GM11168 (cell line): Measurements from ENCODE around the gene XRN2.
"Not testable (repeated sequence)": the region's sequence is repeated elsewhere in the genome, so short reads cannot be mapped to it uniquely, and the experiment has no call there.

ENCODE experiments used
- in situ Hi-C: fragments of 300-500 bp; cut with MboI; formaldehyde crosslinking; loops from one replicate; pipeline ENCODE4 v1.12.0; 2022; ENCODE audit warnings: low sequenced_read_pairs; ENCODE audit not compliant: unreplicated experiment

Gene XRN2

DNA sequence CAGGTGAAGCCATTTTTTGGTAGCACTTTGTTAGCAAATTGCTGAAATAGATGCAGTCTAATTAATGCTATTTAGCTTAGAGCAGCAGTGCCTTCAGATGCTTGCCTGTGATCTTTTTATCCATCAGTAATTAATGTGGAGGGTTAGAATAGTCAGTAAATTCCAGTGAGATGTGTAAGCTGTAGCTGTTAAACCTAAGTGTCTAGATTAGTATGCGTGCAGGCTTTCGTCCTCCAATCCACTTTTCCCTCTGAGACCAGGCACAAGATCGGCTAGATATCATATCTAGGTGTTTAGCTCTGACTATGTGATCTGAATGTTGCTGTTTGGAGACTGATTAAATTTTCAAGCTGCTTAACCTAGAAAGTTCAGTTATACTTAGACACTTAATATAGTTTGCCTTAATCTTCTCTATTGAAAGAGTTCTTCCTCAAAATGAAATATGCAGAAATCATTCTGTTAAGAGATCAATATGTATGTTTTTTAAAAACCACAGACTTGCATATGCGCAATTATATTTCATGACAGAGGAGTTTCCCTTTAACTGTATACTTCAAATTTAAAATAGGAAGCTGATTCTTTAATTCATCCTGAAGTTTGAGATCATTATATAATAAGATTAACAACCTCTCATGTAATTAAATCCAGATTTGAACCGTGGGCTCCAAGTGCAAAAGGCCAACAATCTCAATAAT is 41.2 kb downstream of the XRN2 start:
- in situ Hi-C loops, result no loop called here

DNA sequence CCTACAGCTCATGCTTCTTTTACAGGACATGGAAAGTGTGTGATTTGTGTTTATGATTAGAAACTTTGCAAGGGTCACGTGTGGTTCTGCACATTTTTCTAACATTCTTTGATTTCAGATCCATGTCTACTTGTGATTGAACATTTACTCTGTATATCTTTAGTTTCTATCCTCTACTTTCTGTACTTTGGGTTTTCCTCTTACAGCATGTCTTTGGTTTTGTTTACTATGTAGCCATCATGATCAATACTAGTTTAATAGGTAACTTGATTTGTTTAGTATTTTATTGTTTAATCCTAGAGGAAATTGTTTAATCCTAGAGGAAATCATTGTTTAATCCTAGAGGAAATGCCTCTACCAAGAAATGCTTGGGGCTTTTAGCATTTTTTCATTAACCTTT is 41.8 kb downstream of the XRN2 start:
- in situ Hi-C loops, result no loop called here

DNA sequence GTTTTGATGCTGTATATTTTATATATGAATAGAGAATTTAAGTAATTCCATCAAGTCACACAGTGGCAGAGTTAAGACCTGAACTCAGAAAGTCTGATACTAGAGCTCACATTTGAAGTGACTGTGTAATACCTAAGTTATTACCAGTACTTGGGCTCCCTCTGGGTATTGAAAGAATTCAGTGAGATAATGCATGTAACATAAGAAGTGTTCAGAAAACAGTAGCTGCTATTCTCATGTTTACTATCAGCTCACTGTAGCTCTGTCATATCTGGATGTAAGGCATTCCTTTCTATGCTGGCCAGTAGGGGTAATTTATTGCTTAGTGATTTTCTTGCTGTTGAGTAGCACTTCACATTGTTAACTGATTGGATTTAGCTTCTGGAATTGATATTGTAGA is 49.6 kb downstream of the XRN2 start:
- in situ Hi-C loops, result no loop called here

DNA sequence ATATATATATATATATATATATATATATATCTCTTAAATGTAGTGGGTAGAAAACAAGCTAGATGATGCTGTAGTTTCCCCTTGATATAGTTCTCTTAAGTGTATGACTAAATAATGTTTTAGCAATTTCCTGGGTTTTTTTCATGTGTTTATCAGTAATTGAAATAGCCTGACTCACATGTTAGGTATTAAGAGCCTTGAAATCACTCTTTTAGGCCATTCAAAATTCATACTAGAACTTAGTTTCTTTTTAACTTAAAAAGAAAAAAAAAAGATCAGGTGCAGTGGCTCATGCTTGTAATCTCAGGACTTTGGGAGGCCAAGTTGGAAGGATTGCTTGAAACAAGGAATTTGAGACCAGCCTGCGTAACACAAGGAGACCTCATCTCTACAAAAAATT is 50.1 kb downstream of the XRN2 start:
- in situ Hi-C loops, result no loop called here

DNA sequence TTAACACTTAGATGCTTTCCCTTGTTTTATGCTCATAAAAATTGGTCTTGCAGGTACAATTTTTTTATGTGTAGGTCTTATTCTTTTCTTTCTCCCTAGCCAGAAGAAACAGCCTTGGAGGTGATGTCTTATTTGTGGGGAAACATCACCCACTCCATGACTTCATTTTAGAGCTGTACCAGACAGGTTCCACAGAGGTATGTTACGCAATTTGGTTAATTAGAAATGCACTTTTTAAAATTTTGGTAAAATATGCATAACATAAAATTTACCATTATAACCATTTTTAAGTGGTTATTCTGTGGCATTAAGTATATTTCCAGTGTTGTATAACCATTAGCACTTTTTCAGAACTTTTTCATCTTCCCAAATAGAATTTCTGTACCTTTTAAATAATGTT is 52.9 kb downstream of the XRN2 start:
- in situ Hi-C loops, result no loop called here

DNA sequence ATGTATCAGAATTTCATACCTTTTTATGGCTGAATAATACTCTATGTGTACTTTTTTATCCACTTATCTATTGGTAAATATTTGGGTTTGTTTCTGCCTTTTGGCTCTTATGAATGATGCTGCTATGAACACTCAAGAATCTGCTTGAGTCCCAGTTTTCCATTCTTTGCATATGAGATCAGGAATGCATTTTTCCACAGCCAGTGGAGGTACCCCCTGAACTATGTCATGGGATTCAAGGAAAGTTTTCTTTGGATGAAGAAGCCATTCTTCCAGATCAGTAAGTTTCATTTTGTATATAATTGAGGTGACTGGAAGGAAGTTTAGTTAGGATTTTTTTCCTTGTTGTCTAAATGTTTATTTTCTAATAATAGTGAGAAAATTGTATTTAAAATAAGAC is 53.3 kb downstream of the XRN2 start:
- in situ Hi-C loops, result no loop called here

DNA sequence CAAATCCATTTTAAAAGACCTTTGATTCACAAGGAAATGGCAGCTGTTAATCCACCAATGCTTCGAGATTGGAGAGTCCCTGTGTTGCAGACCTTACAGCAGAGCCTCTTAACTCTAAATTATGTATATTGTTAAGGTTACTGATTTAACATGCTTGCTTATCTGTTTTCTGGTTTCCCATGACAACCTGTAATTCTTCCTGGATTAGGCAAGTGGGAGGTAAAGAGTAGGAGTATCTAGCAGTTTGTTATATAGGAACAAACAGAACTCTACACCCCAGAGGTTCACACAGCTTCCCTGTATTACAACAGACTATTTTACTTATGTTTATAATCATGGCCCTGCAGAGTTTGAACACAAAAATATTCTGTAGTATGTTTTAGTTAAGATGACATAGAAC is 54.7 kb downstream of the XRN2 start:
- in situ Hi-C loops, result no loop called here

DNA sequence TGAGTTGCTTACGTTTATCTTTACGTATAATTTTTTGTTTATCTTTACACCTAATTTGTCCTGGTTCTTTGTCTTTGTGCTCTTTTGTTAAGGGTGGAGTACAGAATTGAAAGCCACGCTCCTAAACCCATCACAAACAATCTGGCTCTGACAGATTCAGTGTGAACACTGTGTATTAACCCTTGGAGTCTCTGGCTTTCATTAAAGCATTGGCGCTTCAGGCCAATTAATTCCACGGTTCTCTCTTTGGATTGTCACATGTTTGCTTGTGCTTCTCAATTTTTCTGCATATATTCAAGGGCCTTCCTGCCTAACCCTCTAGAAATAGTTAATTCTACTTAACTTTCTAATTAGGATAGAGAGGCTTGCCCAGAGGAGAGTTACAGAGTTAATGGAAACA is 55.6 kb downstream of the XRN2 start:
- in situ Hi-C loops, result no loop called here

DNA sequence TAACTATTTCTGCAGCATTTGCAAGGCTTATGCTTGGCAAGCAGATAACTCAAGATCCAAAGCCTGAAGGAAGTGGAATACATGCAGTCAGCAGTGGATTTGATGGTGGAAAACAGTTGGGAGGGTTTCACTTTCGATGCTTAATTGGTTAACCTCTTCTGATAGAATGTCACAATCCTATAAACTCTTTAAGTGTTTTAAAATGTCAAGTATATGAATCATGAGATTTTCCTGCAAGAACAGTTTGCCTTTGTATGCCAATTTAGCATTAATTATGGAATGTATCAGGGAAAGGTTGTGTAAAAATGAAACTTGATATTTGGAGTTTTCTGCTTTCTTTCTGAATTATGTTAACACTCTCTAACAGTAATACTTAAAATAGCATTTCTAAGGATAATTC is 57.6 kb downstream of the XRN2 start:
- in situ Hi-C loops, result no loop called here

DNA sequence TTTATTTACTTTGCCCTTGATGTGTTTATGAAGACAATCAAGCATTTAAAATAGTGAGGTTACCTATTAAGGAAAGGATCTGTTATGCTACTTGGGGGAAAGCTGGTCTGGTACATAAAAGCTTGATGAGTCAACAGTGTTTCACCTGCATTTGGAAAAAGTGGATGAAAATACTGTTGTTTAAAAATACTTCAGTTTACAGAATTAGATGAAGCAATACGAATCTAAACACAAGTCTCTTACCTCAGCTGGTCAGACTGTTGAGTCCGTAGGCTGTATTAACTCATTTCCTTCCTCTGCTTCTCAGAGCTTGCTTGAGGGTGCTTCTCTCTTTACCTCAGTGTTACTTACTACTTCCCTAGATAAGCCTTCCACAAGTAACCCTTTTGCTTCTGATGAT is 58.1 kb downstream of the XRN2 start:
- in situ Hi-C loops, result no loop called here

DNA sequence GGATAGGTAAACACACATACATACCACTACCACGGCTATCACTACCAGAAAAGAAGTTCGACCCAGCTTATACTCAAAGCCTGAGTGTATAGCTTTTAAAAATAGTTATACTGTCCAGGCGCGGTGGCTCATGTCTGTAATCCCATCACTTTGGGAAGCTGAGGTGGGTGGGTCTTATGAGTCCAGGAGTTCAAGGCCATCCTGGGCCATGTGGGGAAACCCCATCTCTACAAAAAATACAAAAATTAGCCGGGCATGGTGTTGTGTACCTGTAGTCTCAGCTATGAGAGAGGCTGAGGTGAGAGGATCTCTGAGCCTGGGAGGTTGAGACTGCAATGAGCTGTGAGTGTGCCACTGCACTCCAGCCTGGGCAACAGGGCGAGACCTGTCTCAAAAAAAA is 61.3 kb downstream of the XRN2 start:
- in situ Hi-C loops, result no loop called here

DNA sequence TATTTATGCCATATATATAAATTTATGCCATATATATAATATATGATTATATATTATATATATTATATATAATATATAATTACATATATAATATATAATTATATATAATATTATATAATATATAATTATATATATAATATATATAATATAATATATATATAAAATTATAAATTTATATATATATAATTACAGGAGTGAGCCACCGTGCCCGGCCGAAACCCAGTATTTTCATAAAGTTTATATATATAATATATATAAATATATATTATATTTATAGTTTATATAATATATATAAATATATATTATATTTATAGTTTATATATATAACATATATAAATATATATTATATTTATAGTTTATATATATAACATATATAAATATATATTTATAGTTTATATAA is 62.6 kb downstream of the XRN2 start:
- in situ Hi-C loops, result no loop called here

DNA sequence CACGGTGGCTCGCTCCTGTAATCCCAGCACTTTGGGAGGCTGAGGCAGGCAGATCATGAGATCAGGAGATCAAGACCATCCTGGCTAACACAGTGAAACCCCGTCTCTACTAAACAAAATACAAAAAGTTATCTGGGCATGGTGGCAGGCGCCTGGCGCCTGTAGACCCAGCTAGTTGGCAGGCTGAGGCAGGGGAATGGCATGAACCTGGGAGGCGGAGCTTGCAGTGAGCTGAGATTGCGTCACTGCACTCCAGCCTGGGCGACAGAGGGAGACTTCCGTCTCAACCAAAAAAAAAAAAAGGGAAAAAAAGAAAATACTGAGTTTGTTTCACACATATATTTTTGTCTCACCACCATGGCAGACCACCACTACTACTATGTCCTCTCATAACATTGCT is 63.1 kb downstream of the XRN2 start:
- in situ Hi-C loops, result not testable (repeated sequence)

DNA sequence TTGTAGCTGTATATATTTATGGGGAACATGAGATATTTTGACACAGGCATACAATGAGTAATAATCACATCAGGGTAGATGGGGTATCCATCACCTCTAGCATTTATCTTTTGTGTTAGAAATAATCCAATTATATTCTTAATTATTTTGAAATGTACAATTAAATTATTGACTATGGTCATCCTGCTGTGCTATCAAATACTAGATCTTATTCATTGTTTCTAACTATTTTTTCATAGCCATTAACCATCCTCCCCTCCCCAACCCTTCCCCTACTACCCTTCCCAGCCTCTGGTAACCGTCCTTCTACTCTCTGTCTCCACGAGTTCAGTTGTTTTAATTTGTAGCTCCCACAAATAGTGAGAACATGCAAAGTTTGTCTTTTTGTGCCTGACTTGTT is 65.7 kb downstream of the XRN2 start:
- in situ Hi-C loops, result no loop called here

DNA sequence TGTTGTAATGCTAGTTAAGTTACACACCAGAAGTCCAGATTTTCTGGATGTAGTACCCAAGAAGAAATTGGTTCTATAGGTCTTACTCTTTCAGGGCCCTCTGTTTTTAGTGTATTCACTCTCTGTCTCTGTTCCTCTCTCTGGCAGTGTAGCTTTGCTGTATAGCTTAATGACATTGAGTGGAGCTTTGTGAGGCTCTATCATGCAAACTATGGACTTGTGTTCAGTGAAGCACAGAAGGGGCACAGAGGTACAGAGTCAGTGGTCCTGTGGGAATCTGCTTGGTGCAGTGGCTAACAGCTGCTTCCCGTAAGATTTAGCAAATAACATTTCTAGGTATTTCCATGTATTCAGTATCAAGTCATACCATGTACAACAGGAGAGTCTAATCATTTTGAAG is 68.1 kb downstream of the XRN2 start:
- in situ Hi-C loops, result no loop called here

DNA sequence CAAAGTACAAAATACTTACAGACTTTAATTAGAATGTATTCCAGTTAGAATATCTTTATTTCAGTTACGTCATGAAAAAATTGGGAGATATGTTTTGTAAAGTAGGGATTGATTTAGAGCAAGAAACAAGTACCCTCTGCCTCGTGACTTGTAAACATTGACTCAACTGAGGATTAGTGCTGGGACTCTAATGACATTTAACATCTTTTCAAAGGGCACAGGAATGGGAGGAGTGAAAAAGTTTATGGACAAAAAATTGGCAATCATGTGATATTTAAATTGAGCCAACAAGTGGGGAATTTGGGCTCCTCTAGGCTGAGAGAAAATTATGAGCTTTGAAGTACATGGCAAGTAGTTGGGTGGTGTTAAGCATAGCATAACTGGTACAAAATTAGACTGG is 68.9 kb downstream of the XRN2 start:
- in situ Hi-C loops, result no loop called here

DNA sequence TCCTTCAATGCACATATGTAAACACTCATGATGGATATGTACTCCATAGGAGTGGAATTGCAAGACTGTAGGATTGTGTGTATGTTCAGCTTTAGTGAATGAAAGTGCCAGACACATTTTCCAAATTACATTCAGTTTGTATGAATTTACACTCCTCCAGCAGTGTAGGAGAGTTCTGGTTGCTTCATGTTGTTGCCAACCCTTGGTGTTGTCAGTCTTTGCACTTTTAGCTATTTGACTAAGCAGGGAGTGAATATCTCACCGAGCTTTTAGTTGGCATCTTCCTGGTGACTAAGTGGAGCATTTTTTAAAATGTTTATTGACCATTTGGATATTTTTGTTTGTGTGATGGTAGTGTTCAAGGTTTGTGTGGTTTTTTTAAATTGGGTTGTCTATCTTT is 70.3 kb downstream of the XRN2 start:
- in situ Hi-C loops, result no loop called here

DNA sequence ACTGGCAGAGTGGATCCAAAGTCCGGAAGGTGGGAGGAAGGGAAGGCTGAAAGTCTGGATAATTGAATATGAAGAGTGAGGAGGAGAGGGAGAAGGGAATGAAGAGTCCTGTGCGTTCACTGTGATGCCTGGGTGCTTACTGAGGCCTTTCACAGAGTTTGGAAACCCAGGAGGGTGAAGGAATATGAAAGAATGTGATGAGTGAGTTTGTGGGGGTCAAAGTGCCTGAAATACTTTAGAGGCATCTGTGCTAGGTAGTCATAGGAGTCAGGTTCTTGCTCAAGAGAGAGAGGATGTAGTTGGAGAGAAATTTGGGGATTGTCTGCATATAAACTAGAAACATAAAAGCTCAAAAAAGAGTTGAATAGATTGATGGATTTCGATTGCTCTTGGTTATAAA is 73.5 kb downstream of the XRN2 start:
- in situ Hi-C loops, result no loop called here

DNA sequence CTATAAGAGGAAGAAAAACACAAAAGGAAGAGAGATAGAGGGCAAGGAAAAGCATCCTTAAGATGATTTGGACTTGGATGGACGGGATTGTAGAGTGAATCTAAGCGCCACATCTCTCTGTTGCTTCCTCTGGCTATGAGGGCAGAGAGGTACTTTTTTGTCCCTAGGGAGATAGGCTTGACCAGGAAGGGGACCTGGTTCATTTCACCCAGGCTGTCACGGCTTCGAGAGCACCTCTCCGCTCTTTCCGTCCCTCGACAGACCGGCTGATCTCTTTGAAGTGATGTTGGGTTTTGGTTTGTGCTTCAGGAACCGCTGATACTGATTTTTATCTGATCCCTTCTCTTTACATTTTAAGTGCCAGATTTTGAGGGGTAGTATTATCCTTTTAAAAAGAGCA is 74.6 kb downstream of the XRN2 start:
- in situ Hi-C loops, result no loop called here

DNA sequence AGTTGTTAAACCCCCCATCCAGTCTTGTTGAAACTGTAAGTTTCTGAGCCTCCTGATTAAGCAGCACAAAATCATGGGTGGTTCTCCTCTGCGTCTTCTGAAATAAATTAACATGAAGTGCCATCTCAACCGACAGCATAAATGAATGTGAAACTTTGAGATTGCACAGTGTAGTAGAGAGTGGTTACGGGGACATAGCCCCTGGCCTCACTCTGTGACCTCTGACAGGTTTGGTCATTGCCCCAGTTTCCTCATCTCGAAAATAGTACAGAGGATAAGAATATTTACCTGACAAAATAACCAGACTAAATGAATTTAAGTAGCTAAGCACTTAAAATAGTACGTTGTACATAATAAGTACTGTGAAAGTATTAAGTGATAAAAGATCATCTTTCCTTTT is 75.1 kb downstream of the XRN2 start:
- in situ Hi-C loops, result no loop called here

DNA sequence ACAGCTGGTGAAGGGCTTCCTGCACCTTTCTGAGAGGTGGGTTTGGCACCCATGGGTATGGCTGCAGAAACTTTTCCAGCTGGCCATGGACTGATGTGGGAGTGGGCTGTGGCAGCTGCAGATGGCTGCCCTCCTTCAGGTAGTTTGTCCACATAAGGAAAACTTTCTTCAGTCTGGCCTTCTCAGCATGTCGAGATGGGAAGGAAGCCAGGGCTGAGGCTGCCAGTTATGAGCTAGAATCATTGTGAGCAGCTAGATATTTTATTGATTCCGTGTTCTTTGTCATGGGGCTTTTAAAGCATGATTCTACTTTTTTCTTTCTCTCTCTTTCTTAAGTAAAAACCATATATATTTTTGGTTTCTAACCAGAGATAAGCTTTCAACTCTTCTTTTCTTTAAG is 77.6 kb downstream of the XRN2 start:
- in situ Hi-C loops, result no loop called here

DNA sequence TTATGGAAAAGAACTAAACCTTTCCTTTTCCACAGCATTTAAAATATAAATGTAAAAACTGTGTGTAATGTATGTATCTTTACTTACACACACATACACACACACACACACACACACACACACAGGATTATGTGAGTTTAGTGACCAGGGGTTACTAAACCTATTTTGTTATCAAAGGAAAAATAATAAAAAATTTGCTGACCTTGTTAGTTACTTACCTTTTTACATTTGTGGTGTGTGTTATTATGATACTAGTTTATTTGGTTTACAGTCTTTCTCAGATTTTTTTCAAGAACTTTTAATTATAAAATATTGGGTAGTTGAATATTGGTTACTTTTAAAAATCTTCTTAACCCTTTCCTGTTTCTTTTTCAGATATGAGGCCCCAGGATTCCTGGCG is 78.5 kb downstream of the XRN2 start:
- in situ Hi-C loops, result no loop called here

DNA sequence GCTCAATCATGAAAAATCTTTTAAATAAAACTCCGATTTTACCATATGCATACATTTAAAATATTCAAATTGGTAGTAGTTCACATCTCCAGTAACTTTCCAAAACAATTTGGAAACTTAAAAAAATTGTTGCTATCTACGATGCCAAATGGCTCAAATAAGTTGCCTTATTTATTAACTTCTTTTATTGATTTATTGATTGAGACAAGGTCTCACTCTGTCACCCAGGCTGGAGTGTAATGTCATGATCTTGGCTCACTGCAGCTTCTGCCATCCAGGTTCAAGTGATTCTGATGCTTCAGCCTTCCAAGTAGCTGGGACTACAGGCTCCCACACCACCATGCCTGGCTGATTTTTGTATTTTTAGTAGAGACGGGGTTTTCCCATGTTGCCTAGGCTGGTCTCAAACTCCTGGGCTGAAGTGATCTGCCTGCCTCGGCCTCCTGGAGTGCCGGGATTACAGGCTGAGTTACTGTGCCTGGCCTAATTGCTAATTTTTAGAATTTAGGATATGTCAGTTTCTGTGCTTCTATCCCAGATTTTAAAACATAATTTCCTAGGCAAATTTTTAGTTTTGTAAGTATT is 81.3 kb downstream of the XRN2 start:
- in situ Hi-C loops, result no loop called here
